Endothelial cell of umbilical vein (primary cell): Measurements from ENCODE around the gene MIER2. TPM values are rescaled to one million over a fixed set of nuclear protein-coding genes. Genes with fewer than 3 reads are reported as not detected.
"Not testable (repeated sequence)": the region's sequence is repeated elsewhere in the genome, so short reads cannot be mapped to it uniquely, and the experiment has no call there.

Experiments used
- BruUV-seq: library from RNA; stranded (reverse); fragments of 400-500 nt; replicated peaks from 2 replicates; lab custom pipeline; 2021; lab: Mats Ljungman, UMichigan
- CTCF ChIA-PET: fragments of 300-600, 350-600 bp; sonication (Branson Sonifier 250); formaldehyde crosslinking; loops from one replicate; lab custom pipeline; 2021; ENCODE audit warnings: antibody characterized with exemption, inconsistent platforms; lab: Charles Lee
- POLR2A ChIA-PET: fragments of 300-600, 350-600 bp; sonication (Branson Sonifier 250); formaldehyde crosslinking; loops from one replicate; lab custom pipeline; 2021; ENCODE audit warnings: antibody characterized with exemption, inconsistent platforms; lab: Charles Lee
- DNase-seq: peaks from one replicate; pipeline ENCODE4 v3.0.0-alpha.2; 2011; ENCODE audit warnings: low read depth, low spot score
- FAIRE-seq: peaks from 2 replicates; lab custom pipeline; 2011; peaks lifted over from hg19 to GRCh38; lab: Jason Lieb, UNC
- H2AFZ ChIP-seq: 2 replicates; pipeline ENCODE4 v1.6.0; 2012; ENCODE audit warnings: low read depth, low read length, control low read depth, inconsistent platforms
- H3K27ac ChIP-seq: 2 replicates; pipeline ENCODE4 v1.5.1; 2011; ENCODE audit warnings: low read depth, mild to moderate bottlenecking, control low read depth, low read length, moderate library complexity; ENCODE audit not compliant: insufficient read depth
- H3K27me3 ChIP-seq, 2 experiments: 2 replicates each; pipeline versions ENCODE4 v1.6.0 to v1.6.1; 2011; ENCODE audit warnings: low read length in 2 of 2, mixed read lengths in 1 of 2; ENCODE audit not compliant: control insufficient read depth in 2 of 2, insufficient read depth in 2 of 2
- H3K36me3 ChIP-seq, 2 experiments: 2 replicates in 1 of 2; 3 replicates in 1 of 2; pipeline ENCODE4 v1.5.1; 2011; ENCODE audit warnings: low read length in 2 of 2, mild to moderate bottlenecking in 1 of 2, moderate library complexity in 1 of 2; ENCODE audit not compliant: control insufficient read depth in 2 of 2, insufficient read depth in 2 of 2; ENCODE audit errors: extremely low read depth in 1 of 2
- H3K4me1 ChIP-seq: 3 replicates; pipeline ENCODE4 v1.5.1; 2011; ENCODE audit warnings: mild to moderate bottlenecking, low read length; ENCODE audit not compliant: control insufficient read depth, insufficient read depth; ENCODE audit errors: extremely low read depth
- H3K4me2 ChIP-seq: 2 replicates; pipeline ENCODE4 v1.6.1; 2011; ENCODE audit warnings: low read length, control low read depth, mixed read lengths; ENCODE audit not compliant: insufficient read depth
- H3K4me3 ChIP-seq, 3 experiments: fragments of 200-600 bp in 1 of 3; sonication (generic), shearing (Covaris generic) in 1 of 3; replicated peaks in 1 of 3; 2 replicates each; pipeline ENCODE4 v1.5.1; 2011 to 2016; ENCODE audit warnings: control low read depth in 3 of 3, low read length in 3 of 3, mild to moderate bottlenecking in 2 of 3, inconsistent platforms in 1 of 3, low read depth in 1 of 3, moderate library complexity in 1 of 3; ENCODE audit not compliant: insufficient read depth in 1 of 3
- H3K79me2 ChIP-seq: 2 replicates; pipeline ENCODE4 v1.6.0; 2012; ENCODE audit warnings: low read length, inconsistent platforms; ENCODE audit not compliant: control insufficient read depth, insufficient read depth
- H3K9ac ChIP-seq: replicated peaks from 2 replicates; pipeline ENCODE3; 2011; ENCODE audit warnings: low read length, control low read depth; ENCODE audit not compliant: insufficient read depth; ENCODE audit errors: extremely low read depth
- H3K9me1 ChIP-seq: replicated peaks from 3 replicates; pipeline ENCODE4 v1.6.0; 2011; ENCODE audit warnings: mild to moderate bottlenecking, low read length; ENCODE audit not compliant: control insufficient read depth, insufficient read depth; ENCODE audit errors: extremely low read depth
- H3K9me3 ChIP-seq: replicated peaks from 2 replicates; pipeline ENCODE4 v1.5.1; 2012; ENCODE audit warnings: low read length, inconsistent platforms; ENCODE audit not compliant: control insufficient read depth, insufficient read depth
- H4K20me1 ChIP-seq: replicated peaks from 2 replicates; pipeline ENCODE3; 2011; ENCODE audit warnings: mild to moderate bottlenecking, low read length; ENCODE audit not compliant: control insufficient read depth, insufficient read depth; ENCODE audit errors: extremely low read depth
- EZH2 ChIP-seq: IDR thresholded peaks from 2 replicates; pipeline ENCODE4 v1.6.1; 2012; ENCODE audit warnings: borderline replicate concordance, low read depth, mild to moderate bottlenecking, moderate library complexity, low read length, inconsistent platforms; ENCODE audit not compliant: severe bottlenecking
- FOS ChIP-seq: IDR thresholded peaks from 2 replicates; pipeline ENCODE4 v1.6.1; 2011; ENCODE audit warnings: mild to moderate bottlenecking, low read length, moderate library complexity, borderline replicate concordance; ENCODE audit not compliant: insufficient read depth
- GATA2 ChIP-seq: IDR thresholded peaks from 2 replicates; pipeline ENCODE4 v1.7.0; 2011; ENCODE audit warnings: low read depth, mild to moderate bottlenecking, moderate library complexity, mixed read lengths, low read length; ENCODE audit not compliant: insufficient read length, insufficient read depth
- JUN ChIP-seq: IDR thresholded peaks from 2 replicates; pipeline ENCODE4 v1.6.1; 2011; ENCODE audit warnings: borderline replicate concordance, low read depth; ENCODE audit not compliant: insufficient read length, insufficient read depth
- MAX ChIP-seq: IDR thresholded peaks from 2 replicates; pipeline ENCODE4 v1.6.1; 2011; ENCODE audit not compliant: insufficient read depth, insufficient read length
- MYC ChIP-seq: IDR thresholded peaks from one replicate; pipeline ENCODE4 v1.6.1; 2011; ENCODE audit warnings: mild to moderate bottlenecking, low read depth, low read length
- POLR2A ChIP-seq: IDR thresholded peaks from 2 replicates; pipeline ENCODE4 v1.6.1; 2012; ENCODE audit warnings: low read depth, mild to moderate bottlenecking, control low read depth, low read length
- POLR2AphosphoS5 ChIP-seq: IDR thresholded peaks from 2 replicates; pipeline ENCODE4 v1.6.1; 2012; ENCODE audit warnings: low read depth, mild to moderate bottlenecking, control low read depth, low read length, moderate library complexity; ENCODE audit not compliant: insufficient read depth
- dilution Hi-C: fragments of 300-500 bp; cut with MboI; formaldehyde crosslinking; loops from one replicate; pipeline ENCODE4 v1.15.0; 2019; ENCODE audit warnings: low sequenced_read_pairs; ENCODE audit not compliant: extremely low pct_ligation_motif_present
- intact Hi-C: fragments of 100-400 bp; cut with micrococcal nuclease; formaldehyde crosslinking; loops from one replicate; pipeline ENCODE4 v1.10.0; 2022
- polyA plus RNA-seq, 4 experiments: library from polyadenylated mRNA; depleted of rRNA in 3 of 4; stranded (reverse) in 3 of 4; unstranded in 1 of 4; fragments of >200 nt; gene quantifications; 2 replicates each; pipeline versions ENCODE4 v1.2.1 to v1.2.3, GENCODE V29; 2011 to 2012; ENCODE audit warnings: missing spikeins in 1 of 4
- total RNA-seq: library from RNA; stranded (reverse); gene quantifications from 2 replicates; pipeline ENCODE4 v1.2.3, GENCODE V29; 2021

The MIER2 gene
- total and polyA plus RNA-seq, 2 donors (not counting 3 experiments of a cell fraction or from before 2014, with no cell fraction given), result 20.3 to 44.9 TPM

DNA sequence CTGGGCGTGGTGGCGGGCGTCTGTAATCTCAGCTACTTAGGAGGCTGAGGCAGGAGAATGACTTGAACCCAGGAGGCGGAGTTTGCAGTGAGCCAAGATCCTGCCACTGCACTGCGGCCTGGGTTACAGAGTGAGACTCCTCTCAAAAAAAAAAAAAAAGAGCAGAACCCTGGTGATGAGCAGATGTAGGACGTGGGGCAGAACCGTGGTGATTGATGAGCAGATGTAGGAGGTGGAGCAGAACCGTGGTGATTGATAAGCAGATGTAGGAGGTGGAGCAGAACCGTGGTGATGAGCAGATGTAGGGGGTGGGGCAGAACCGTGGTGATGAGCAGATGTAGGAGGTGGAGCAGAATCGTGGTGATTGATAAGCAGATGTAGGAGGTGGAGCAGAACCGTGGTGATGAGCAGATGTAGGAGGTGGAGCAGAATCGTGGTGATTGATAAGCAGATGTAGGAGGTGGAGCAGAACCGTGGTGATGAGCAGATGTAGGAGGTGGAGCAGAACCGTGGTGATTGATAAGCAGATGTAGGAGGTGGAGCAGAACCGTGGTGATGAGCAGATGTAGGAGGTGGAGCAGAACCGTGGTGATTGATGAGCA is 36.1 kb upstream of the MIER2 start:
- H3K9ac ChIP-seq, H3K27ac ChIP-seq, H4K20me1 ChIP-seq, H3K9me3 ChIP-seq, H3K4me1 ChIP-seq, FAIRE-seq, H3K4me2 ChIP-seq, H3K79me2 ChIP-seq, H3K9me1 ChIP-seq, CTCF ChIA-PET, BruUV-seq, H3K4me3 ChIP-seq, dilution Hi-C loops, DNase-seq, H2AFZ ChIP-seq, H3K36me3 ChIP-seq, POLR2A ChIA-PET: not testable (repeated sequence)
- peaks cover 2 to 15% of the 10 kb centered on the region in 2 experiments for H3K27me3 ChIP-seq
- intact Hi-C loops, result loop anchor here (10.0 kb wide), 1 partner anchor 104 kb away; no protein-coding TSS in a partner anchor

GRCh38 chr19:379796-380195 is 35.2 kb upstream of the MIER2 start:
- H3K27me3 ChIP-seq, result peaks cover 2 to 14% of the 10 kb centered on the region in 2 experiments
- no peak overlapping the region for H3K4me3 ChIP-seq
- H3K4me2 ChIP-seq, result no peak overlapping the region
- ChIA-PET POLR2A (no interaction called here), CTCF (no interaction called here)
- H3K9me1 ChIP-seq, result no peaks in the 10 kb centered on the region
- no peak overlapping the region for H3K27ac ChIP-seq
- BruUV-seq, result no TSS peak
- no peaks in the 10 kb centered on the region for H3K36me3 ChIP-seq
- dilution Hi-C loops (no loop called here), intact Hi-C loops (loop anchor here (10.0 kb wide), 1 partner anchor 105 kb away; no protein-coding TSS in a partner anchor)
- TF ChIP-seq JUN (no peak), EZH2 (no peak), FOS (no peak), MYC (no peak), MAX (no peak), POLR2A (no peak), POLR2AphosphoS5 (no peak), GATA2 (no peak)
- H3K9ac ChIP-seq, result no peak overlapping the region
- H4K20me1 ChIP-seq, result no peaks in the 10 kb centered on the region
- DNase-seq (no peak), FAIRE-seq (no peak)
- H3K4me1 ChIP-seq, result no peaks in the 10 kb centered on the region
- H3K79me2 ChIP-seq, result no peaks in the 10 kb centered on the region
- no peak overlapping the region for H2AFZ ChIP-seq
- H3K9me3 ChIP-seq, result no peaks in the 10 kb centered on the region
